Pancreas (tissue), 10 donors: Measurements from ENCODE around the gene GCG. TPM values are rescaled to one million over a fixed set of nuclear protein-coding genes. Genes with fewer than 3 reads are reported as not detected.

Experiments
- ATAC-seq, 4 donors: fragments of 200-7000 bp; cut with Tn5 transposase; one replicate each; pipeline versions ENCODE4 v1.8.0 to v1.9.1; 2020; ENCODE audit warnings: mild to moderate bottlenecking in 4 of 4, moderate library complexity in 4 of 4
- DNase-seq, 6 donors: peaks; one replicate each; pipeline ENCODE4 v3.0.0-alpha.2; 2020
- FAIRE-seq: peaks from 2 replicates; lab custom pipeline; 2012; peaks lifted over from hg19 to GRCh38; lab: Jason Lieb, UNC
- H3K27ac ChIP-seq, 4 donors: fragments of 200-600 bp; sonication (generic); 1 replicate in 3 of 4; 2 replicates in 1 of 4; pipeline versions ENCODE4 v1.5.0 to v1.8.0; 2020
- H3K27me3 ChIP-seq, 4 donors: fragments of 200-600 bp; one replicate each; pipeline ENCODE4 v1.8.0; 2021
- H3K36me3 ChIP-seq, 3 donors: fragments of 200-600 bp; sonication (generic) in 1 of 3; one replicate each; pipeline versions ENCODE4 v1.5.0 to v1.8.0; 2020 to 2021
- H3K4me1 ChIP-seq, 3 donors: fragments of 200-600 bp; one replicate each; pipeline ENCODE4 v1.8.0; 2021
- H3K4me3 ChIP-seq, 4 donors: fragments of 200-600 bp; sonication (generic) in 2 of 4; one replicate each; pipeline versions ENCODE4 v1.5.0 to v1.8.0; 2020 to 2021
- H3K9me3 ChIP-seq, 4 donors: fragments of 200-600 bp; one replicate each; pipeline ENCODE4 v1.8.0; 2021
- WGBS, 2 donors: extraction: QIAGEN DNeasy Blood & Tissue Kit; methylation state at CpG; one replicate each; pipeline ENCODE4 v1.1.7; 2013; 5-methylcytosine and 5-hydroxymethylcytosine counted together
- intact Hi-C, 3 donors: fragments of 100-400 bp; cut with DNase I; formaldehyde crosslinking; loops; one replicate each; pipeline versions ENCODE4 v1.11.1 to v1.14.2; 2022
- polyA plus RNA-seq, 2 donors: library from polyadenylated mRNA; stranded (reverse); fragments of 200-250 nt; gene quantifications; one replicate each; pipeline ENCODE4 v1.2.3, GENCODE V29; 2013
- total RNA-seq, 6 donors: library from RNA; stranded (reverse); fragmentation: NEBNext Ultra II Directional in 4 of 6; extraction: Animal tissue kit (Norgen Biotek cat#: 25700) in 4 of 6; gene quantifications; one replicate each; pipeline versions ENCODE4 v1.2.1 to v1.2.4, GENCODE V29; 2021 to 2023
- TF ChIP-seq, protein P1 (sequence below), 4 donors: fragments of 200-600 bp; sonication (generic) in 3 of 4; IDR thresholded peaks; one replicate each; pipeline versions ENCODE4 v1.5.0 to v1.8.0; 2021; ENCODE audit warnings: antibody characterized with exemption in 4 of 4
- donor health status: healthy with polysubstance abuse.
- donor health status: DM: no; HTN: no; CAD: no; lungs with moderate emphysema.
- donor health status: DM: no; HTN: no; CAD: no.
- donor health status: control.
- donor health status: control.
- donor health status: Bipolar disorder and iron deficiency.
- donor health status: DM: yes; HTN: yes; CAD: no.
- donor health status: DM: no; HTN: no; CAD: no.
- donor health status: DM: no; HTN: no; CAD: no.
- donor health status: DM: yes; HTN: yes; CAD: no.

Gene GCG
- total and polyA plus RNA-seq, 8 donors, result 92.8 to 9,451 (median 384) TPM

- FAIRE-seq (no peak), DNase-seq (no peak), ATAC-seq (no peak)
- intact Hi-C loops, result no loop called here
- TF ChIP-seq, protein P1, sequence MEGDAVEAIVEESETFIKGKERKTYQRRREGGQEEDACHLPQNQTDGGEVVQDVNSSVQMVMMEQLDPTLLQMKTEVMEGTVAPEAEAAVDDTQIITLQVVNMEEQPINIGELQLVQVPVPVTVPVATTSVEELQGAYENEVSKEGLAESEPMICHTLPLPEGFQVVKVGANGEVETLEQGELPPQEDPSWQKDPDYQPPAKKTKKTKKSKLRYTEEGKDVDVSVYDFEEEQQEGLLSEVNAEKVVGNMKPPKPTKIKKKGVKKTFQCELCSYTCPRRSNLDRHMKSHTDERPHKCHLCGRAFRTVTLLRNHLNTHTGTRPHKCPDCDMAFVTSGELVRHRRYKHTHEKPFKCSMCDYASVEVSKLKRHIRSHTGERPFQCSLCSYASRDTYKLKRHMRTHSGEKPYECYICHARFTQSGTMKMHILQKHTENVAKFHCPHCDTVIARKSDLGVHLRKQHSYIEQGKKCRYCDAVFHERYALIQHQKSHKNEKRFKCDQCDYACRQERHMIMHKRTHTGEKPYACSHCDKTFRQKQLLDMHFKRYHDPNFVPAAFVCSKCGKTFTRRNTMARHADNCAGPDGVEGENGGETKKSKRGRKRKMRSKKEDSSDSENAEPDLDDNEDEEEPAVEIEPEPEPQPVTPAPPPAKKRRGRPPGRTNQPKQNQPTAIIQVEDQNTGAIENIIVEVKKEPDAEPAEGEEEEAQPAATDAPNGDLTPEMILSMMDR (IDR thresholded peaks at IDR 0.05), result no peak
- 69 to 80% methylated on average over 4 of the region's 4 CpGs for WGBS, 2 donors
- Histone ChIP-seq H3K27me3 (peaks cover 0 to 6% (median 0%) of the 10 kb centered on the region in 4 donors), H3K4me3 (no peak overlapping the region), H3K36me3 (no peaks in the 10 kb centered on the region), H3K4me1 (no peaks in the 10 kb centered on the region), H3K9me3 (no peaks in the 10 kb centered on the region), H3K27ac (no peak overlapping the region)
Measured at GRCh38 chr2:162166745-162167144, 14.7 kb upstream of the GCG start.

DNA sequence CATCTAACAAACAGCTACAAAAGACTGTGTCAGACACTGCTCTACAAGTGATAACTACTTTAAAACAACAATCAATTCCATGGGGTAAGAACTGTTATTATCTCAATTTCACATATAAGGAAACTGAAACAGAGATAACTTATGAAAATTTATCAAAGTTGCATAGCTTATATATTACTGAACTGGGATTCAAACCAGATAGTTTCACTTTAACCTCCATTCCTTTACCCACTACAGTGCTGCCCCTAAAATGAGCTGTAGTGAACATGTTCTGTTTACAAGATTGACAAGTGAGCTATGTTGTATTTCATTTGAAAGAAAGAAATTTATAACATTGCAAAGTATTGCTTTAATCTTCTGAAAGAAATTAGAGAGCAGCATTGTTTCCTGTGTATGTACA, 14.1 kb upstream of the GCG start:
- no peak for FAIRE-seq
- Histone ChIP-seq H3K27me3 (peaks cover 0 to 6% (median 0%) of the 10 kb centered on the region in 4 donors), H3K36me3 (no peaks in the 10 kb centered on the region), H3K9me3 (no peaks in the 10 kb centered on the region), H3K27ac (no peak overlapping the region), H3K4me3 (no peak overlapping the region), H3K4me1 (no peaks in the 10 kb centered on the region)
- no peak for DNase-seq
- no peak for ATAC-seq
- intact Hi-C loops, result no loop called here
- TF ChIP-seq, protein P1 (IDR thresholded peaks at IDR 0.05), result no peak

DNA sequence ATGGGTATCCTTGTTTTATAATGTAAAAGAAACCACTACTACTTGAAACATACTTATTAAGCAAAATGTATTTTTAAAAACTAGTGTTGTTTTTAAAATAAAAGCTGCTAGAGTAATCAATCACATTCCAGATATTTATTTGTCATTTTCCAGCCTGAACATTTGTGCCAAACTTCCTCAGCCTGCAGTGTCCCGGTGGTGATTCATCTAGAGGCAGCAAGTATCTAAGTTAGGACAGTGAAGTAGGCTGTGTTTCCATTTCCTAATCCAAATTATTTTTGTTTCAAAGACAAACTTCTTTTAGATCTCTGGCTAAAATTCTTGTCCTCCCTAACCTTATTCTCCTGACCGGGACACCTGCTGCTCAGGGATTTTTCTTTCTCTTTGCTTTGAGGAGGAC, 12.8 kb upstream of the GCG start:
- ATAC-seq (no peak), DNase-seq (no peak), FAIRE-seq (no peak)
- H3K27me3 ChIP-seq, result peaks cover 0 to 6% (median 0%) of the 10 kb centered on the region in 4 donors
- whole genome bisulfite sequencing, 2 donors, result 64 to 65% methylated on average over 2 of the region's 2 CpGs
- H3K4me3 ChIP-seq, result no peak overlapping the region
- intact Hi-C loops, result no loop called here
- TF ChIP-seq, protein P1 (IDR thresholded peaks at IDR 0.05), result no peak
- H3K27ac ChIP-seq, result no peak overlapping the region
- no peaks in the 10 kb centered on the region for H3K9me3 ChIP-seq
- H3K36me3 ChIP-seq, result no peaks in the 10 kb centered on the region
- H3K4me1 ChIP-seq, result no peaks in the 10 kb centered on the region

GRCh38 chr2:162159446-162159845, 7.4 kb upstream of the GCG start:
- Histone ChIP-seq H3K27ac (no peak overlapping the region), H3K4me1 (no peaks in the 10 kb centered on the region), H3K36me3 (no peaks in the 10 kb centered on the region), H3K27me3 (no peaks in the 10 kb centered on the region), H3K4me3 (no peak overlapping the region), H3K9me3 (no peaks in the 10 kb centered on the region)
- 59 to 72% methylated on average over 6 of the region's 6 CpGs for WGBS, 2 donors
- peak in 1 of 4 donors; percentile 41 for ATAC-seq
- intact Hi-C loops, result no loop called here
- no peak for FAIRE-seq
- TF ChIP-seq, protein P1 (IDR thresholded peaks at IDR 0.05), result no peak
- DNase-seq, result no peak

GRCh38 chr2:162156149-162156548, 4.1 kb upstream of the GCG start:
- intact Hi-C loops, result no loop called here
- no peak for FAIRE-seq
- Histone ChIP-seq H3K27me3 (no peaks in the 10 kb centered on the region), H3K4me1 (no peaks in the 10 kb centered on the region), H3K36me3 (no peaks in the 10 kb centered on the region), H3K27ac (no peak overlapping the region), H3K9me3 (no peaks in the 10 kb centered on the region), H3K4me3 (no peak overlapping the region)
- TF ChIP-seq, protein P1 (IDR thresholded peaks at IDR 0.05), result no peak
- ATAC-seq, result no peak
- DNase-seq, result no peak
- 59 to 61% methylated on average over 3 of the region's 3 CpGs for WGBS, 2 donors
